K562 (cell line): ENCODE measurements around the gene EDNRB. TPM values are rescaled to one million over a fixed set of nuclear protein-coding genes. Genes with fewer than 3 reads are reported as not detected.

Experiments
- polyA plus RNA-seq, 8 experiments: library from polyadenylated mRNA; depleted of rRNA in 4 of 8; stranded (reverse) in 5 of 8; unstranded in 3 of 8; fragments of >200 nt; fragmentation: Nextera tagmentation in 2 of 8; fragmentation: Illumina TruSeq in 1 of 8; extraction: Ambion mirVana in 2 of 8; extraction: Trizol in 1 of 8; gene quantifications; 2 replicates each; pipeline versions ENCODE4 v1.2.1 to v1.2.3, GENCODE V29; 2011 to 2014; ENCODE audit warnings: inconsistent platforms in 1 of 8, missing spikeins in 1 of 8
- small RNA-seq: library from RNA; depleted of rRNA; stranded (forward); fragments of <200 nt; gene quantifications from one replicate; pipeline ENCODE3, GENCODE V24; 2014
- total RNA-seq, 7 experiments: library from RNA; depleted of rRNA in 6 of 7; stranded (reverse); fragments of >200 nt in 6 of 7; fragmentation: Illumina TruSeq in 2 of 7; extraction: Trizol in 2 of 7; gene quantifications; 2 replicates each; pipeline versions ENCODE4 v1.2.1 to v1.2.3, GENCODE V29; 2011 to 2021; ENCODE audit warnings: low replicate concordance in 1 of 7

EDNRB gene
- total and polyA plus RNA-seq, 9 of the 15 experiments (the other 6 are each of a cell fraction or from before 2014, with no cell fraction given): 0.04 TPM; not detected in 8

Small RNA genes within 50 kb of the gene (small RNA-seq; reads per million reads assigned to genes)
- gene RN7SL810P: not detected

Other genes starting within 250 kb of the EDNRB start
- gene SLAIN1, start 221.1 kb downstream of the EDNRB start, total RNA-seq (2014; rRNA removed): 0.08 TPM in 1 of 2 replicates, not detected in the other
- gene SLAIN1, start 221.1 kb downstream of the EDNRB start, total RNA-seq (2014; rRNA removed; fragmentation: Illumina TruSeq; extraction: Trizol): 0.38 TPM in 1 of 2 replicates, not detected in the other
- 0.11 TPM in 1 of 2 replicates, not detected in the other for gene SLAIN1, start 221.1 kb downstream of the EDNRB start, total RNA-seq (2015; rRNA removed; fragmentation: Illumina TruSeq; extraction: Trizol)
- 0.16 and 0.40 TPM in 2 replicates for gene SLAIN1, start 221.1 kb downstream of the EDNRB start, total RNA-seq (2021)
- gene SLAIN1, start 221.1 kb downstream of the EDNRB start, polyA plus RNA-seq (2011; rRNA removed): 0.32 TPM in 2 replicates
- 0.07 TPM in 1 of 2 replicates, not detected in the other for gene SLAIN1, start 221.1 kb downstream of the EDNRB start, polyA plus RNA-seq (2014; fragmentation: Illumina TruSeq; extraction: Trizol)
- gene SLAIN1, start 221.1 kb downstream of the EDNRB start, polyA plus RNA-seq (2014; fragmentation: Nextera tagmentation; extraction: Ambion mirVana): under 1 TPM in 1 of 2 experiments, not detected in 1; 0.08 TPM
- gene SLAIN1, start 221.1 kb downstream of the EDNRB start, polyA plus RNA-seq (2014; rRNA removed): 0.05 and 0.08 TPM in 2 replicates